ENCODE data around the gene MEIS2.

GRCh38 chr15:37087131-37087588 is 13.2 kb downstream of the MEIS2 start:
- TF ChIP-seq EZH2 (IDR thresholded peaks at IDR 0.05; ENCODE audit: low read length, unreplicated experiment) (no peak), CTCF (conservative IDR thresholded peaks at IDR 0.05; ENCODE audit: low read depth, low read length) (no peak), EZH2phosphoT487 (IDR thresholded peaks at IDR 0.05; ENCODE audit: borderline replicate concordance, low read length) (no peak)
